Measurements from ENCODE around the gene NMRAL1. TPM values are rescaled to one million over a fixed set of nuclear protein-coding genes. Genes with fewer than 3 reads are reported as not detected.

The NMRAL1 gene
- total and polyA plus RNA-seq, 10 of the 15 experiments (the other 5 are each of a cell fraction or from before 2014, with no cell fraction given) = 4.8 to 102 (median 62.5) TPM

GRCh38 chr16:4471869-4472268 lies 2.6 kb downstream of the NMRAL1 start:
- Histone ChIP-seq H4K20me1 (ENCODE audit: control insufficient read depth, insufficient read depth) (no peaks in the 10 kb centered on the region), H3K9ac (ENCODE audit: control insufficient read depth, insufficient read depth, low read length) (no peak overlapping the region), H3K79me2 (ENCODE audit: control insufficient read depth, insufficient read depth, low read length) (peaks cover 22% of the 10 kb centered on the region), H3K4me1 (ENCODE audit: control insufficient read depth, insufficient read depth, low read length) (peaks cover 4% of the 10 kb centered on the region; the same call in 1 of the 2 replicates), H3K27me3 (replicated peaks in 1 of 2; ENCODE audit: control insufficient read depth in 2 of 2, insufficient read depth in 2 of 2, low read length in 1 of 2) (no peaks in the 10 kb centered on the region), H2AFZ (ENCODE audit: control insufficient read depth, low read depth, low read length) (no peak overlapping the region), H3K36me3 (ENCODE audit: control insufficient read depth in 2 of 2, insufficient read depth in 2 of 2, low read length in 1 of 2) (peaks cover 0 to 5% of the 10 kb centered on the region in 2 experiments; a peak in 2 of 4 replicates), H3K4me2 (ENCODE audit: control insufficient read depth, insufficient read depth) (no peak overlapping the region), H3K4me3 (no peak overlapping the region), H3K9me3 (replicated peaks; ENCODE audit: control insufficient read depth, insufficient read depth, low read length) (no peaks in the 10 kb centered on the region), H3K27ac (ENCODE audit: control insufficient read depth, insufficient read depth) (no peak overlapping the region)
- intact Hi-C loops (cut with micrococcal nuclease; ENCODE audit: unreplicated experiment) (loop anchor here (5.0 to 10.0 kb wide), 2 partner anchors 45 to 117 kb away; partner anchors contain the start of genes DNAJA3 and PAM16), in situ Hi-C loops (cut with MboI) (no loop called here)
- ChIA-PET CTCF (no interaction called here), RAD21 (ENCODE audit: unreplicated experiment) (interaction anchor here (0.6 kb wide), 1 partner anchor 11 kb away, joined by 3 read pairs; no protein-coding TSS in a partner anchor), SMC1A (ENCODE audit: uncharacterized antibody, unreplicated experiment) (no interaction called here), POLR2A (interaction anchor here (0.6 to 1.1 kb wide), 6 partner anchors 14 to 63 kb away, joined by 3 to 6 read pairs (median 3); no protein-coding TSS in a partner anchor)
- no peak for DNase-seq (ENCODE audit: low read depth, low spot score)
- ATAC-seq = no peak
- 95% methylated on average over 5 of the region's 5 CpGs for WGBS (ENCODE audit: insufficient coverage, insufficient replicate concordance, low lambda C conversion rate, missing lambda C conversion rate)
- TF ChIP-seq NR2C2 (IDR thresholded peaks at IDR 0.05; ENCODE audit: borderline replicate concordance, control insufficient read depth, insufficient read length, low read depth) (no peak), SMC3 (IDR thresholded peaks at IDR 0.05; ENCODE audit: borderline replicate concordance, low read length) (no peak), HSF1 (IDR thresholded peaks at IDR 0.05; ENCODE audit: low read depth, low read length) (no peak)
- BruUV-seq (replicated peaks) = no TSS peak
- FAIRE-seq = no peak

GRCh38 chr16:4468972-4469371 lies 5.5 kb downstream of the NMRAL1 start:
- Histone ChIP-seq H3K4me1 (ENCODE audit: control insufficient read depth, insufficient read depth, low read length) (no peaks in the 10 kb centered on the region; the same call in 1 of the 2 replicates), H3K27ac (ENCODE audit: control insufficient read depth, insufficient read depth) (no peak overlapping the region), H3K4me3 (no peak overlapping the region), H4K20me1 (ENCODE audit: control insufficient read depth, insufficient read depth) (no peaks in the 10 kb centered on the region; the same call in 1 of the 2 replicates), H3K79me2 (ENCODE audit: control insufficient read depth, insufficient read depth, low read length) (peaks cover 6% of the 10 kb centered on the region), H3K36me3 (ENCODE audit: control insufficient read depth in 2 of 2, insufficient read depth in 2 of 2, low read length in 1 of 2) (peaks cover 0 to 7% of the 10 kb centered on the region in 2 experiments; a peak in 3 of 4 replicates), H3K9me3 (replicated peaks; ENCODE audit: control insufficient read depth, insufficient read depth, low read length) (no peaks in the 10 kb centered on the region), H2AFZ (ENCODE audit: control insufficient read depth, low read depth, low read length) (no peak overlapping the region), H3K9ac (ENCODE audit: control insufficient read depth, insufficient read depth, low read length) (no peak overlapping the region), H3K4me2 (ENCODE audit: control insufficient read depth, insufficient read depth) (no peak overlapping the region), H3K27me3 (replicated peaks in 1 of 2; ENCODE audit: control insufficient read depth in 2 of 2, insufficient read depth in 2 of 2, low read length in 1 of 2) (no peaks in the 10 kb centered on the region)
- ChIA-PET SMC1A (ENCODE audit: uncharacterized antibody, unreplicated experiment) (no interaction called here), CTCF (no interaction called here), POLR2A (interaction anchor here (0.6 to 0.8 kb wide), 2 partner anchors 11 to 15 kb away, joined by 3 to 4 read pairs; no protein-coding TSS in a partner anchor), RAD21 (ENCODE audit: unreplicated experiment) (no interaction called here)
- in situ Hi-C loops (cut with MboI) (no loop called here), intact Hi-C loops (cut with micrococcal nuclease; ENCODE audit: unreplicated experiment) (no loop called here)
- BruUV-seq (replicated peaks) = no TSS peak
- FAIRE-seq = no peak
- ATAC-seq = no peak
- no peak for DNase-seq (ENCODE audit: low read depth, low spot score)
- WGBS (ENCODE audit: insufficient coverage, insufficient replicate concordance, low lambda C conversion rate, missing lambda C conversion rate) = over 99% methylated on average over 10 of the region's 10 CpGs
- TF ChIP-seq ZBTB4 (CRISPR knock-in tag; IDR thresholded peaks at IDR 0.05) (no peak), ZNF24 (IDR thresholded peaks at IDR 0.05) (no peak), ZNF217 (IDR thresholded peaks at IDR 0.05) (no peak), BHLHE40 (IDR thresholded peaks at IDR 0.05; ENCODE audit: borderline replicate concordance in 1 of 2, low read depth in 2 of 2, low read length in 1 of 2) (no peak), E2F4 (IDR thresholded peaks at IDR 0.05; ENCODE audit: low read depth, low read length) (no peak), NBN (IDR thresholded peaks at IDR 0.05) (no peak)

Measured in GM12878 (cell line).